Measurements from ENCODE around the gene SEPTIN5.

DNA sequence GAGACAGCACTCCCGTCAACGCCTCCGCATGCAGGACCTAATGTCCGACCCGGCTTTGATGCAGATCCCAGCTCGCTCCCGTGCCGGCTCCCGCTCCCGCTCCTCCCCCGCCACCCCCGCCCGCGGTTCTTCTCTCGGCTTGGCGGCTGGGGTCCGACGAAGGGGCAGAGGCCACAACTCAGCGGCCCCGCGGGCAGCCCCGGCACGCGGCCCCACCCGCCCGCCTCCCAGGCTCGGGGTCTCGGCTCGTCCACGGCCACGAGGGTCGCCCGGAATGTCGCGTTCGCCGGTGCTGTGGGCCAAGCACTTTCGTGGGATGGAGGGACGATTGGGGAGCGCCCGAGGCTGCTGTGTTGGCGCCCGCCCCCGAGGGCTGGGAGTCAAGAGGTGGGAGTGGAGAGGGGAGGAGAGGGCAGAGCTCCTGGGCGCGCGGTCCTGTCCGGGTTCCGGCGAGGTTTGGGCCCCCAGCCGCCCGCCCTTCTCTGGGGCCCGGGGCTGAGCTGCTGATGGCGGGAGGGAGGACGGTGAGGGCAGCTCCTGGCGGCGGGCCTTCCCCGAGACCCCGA lies 40.9 kb downstream of the SEPTIN5 start:
- TF ChIP-seq, protein P1, sequence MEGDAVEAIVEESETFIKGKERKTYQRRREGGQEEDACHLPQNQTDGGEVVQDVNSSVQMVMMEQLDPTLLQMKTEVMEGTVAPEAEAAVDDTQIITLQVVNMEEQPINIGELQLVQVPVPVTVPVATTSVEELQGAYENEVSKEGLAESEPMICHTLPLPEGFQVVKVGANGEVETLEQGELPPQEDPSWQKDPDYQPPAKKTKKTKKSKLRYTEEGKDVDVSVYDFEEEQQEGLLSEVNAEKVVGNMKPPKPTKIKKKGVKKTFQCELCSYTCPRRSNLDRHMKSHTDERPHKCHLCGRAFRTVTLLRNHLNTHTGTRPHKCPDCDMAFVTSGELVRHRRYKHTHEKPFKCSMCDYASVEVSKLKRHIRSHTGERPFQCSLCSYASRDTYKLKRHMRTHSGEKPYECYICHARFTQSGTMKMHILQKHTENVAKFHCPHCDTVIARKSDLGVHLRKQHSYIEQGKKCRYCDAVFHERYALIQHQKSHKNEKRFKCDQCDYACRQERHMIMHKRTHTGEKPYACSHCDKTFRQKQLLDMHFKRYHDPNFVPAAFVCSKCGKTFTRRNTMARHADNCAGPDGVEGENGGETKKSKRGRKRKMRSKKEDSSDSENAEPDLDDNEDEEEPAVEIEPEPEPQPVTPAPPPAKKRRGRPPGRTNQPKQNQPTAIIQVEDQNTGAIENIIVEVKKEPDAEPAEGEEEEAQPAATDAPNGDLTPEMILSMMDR (conservative IDR thresholded peaks at IDR 0.05) = no peak
- no peak for TF ChIP-seq EZH2 (IDR thresholded peaks at IDR 0.05; ENCODE audit: low read depth)

Measured in PC-9 (cell line).